PC-3 (cell line): ENCODE results near the gene TRPC3.

Experiments
- EZH2phosphoT487 ChIP-seq: fragments of 300-600 bp; sonication (generic); IDR thresholded peaks from 2 replicates; pipeline ENCODE4 v1.6.1; 2018; ENCODE audit warnings: mild to moderate bottlenecking, antibody characterized with exemption, low read length, borderline replicate concordance
- TF ChIP-seq, protein P1 (sequence below): fragments of 300-600 bp; sonication (generic); conservative IDR thresholded peaks from 2 replicates; pipeline ENCODE4 v1.5.1; 2017; ENCODE audit warnings: antibody characterized with exemption, low read depth, mild to moderate bottlenecking, low read length

DNA sequence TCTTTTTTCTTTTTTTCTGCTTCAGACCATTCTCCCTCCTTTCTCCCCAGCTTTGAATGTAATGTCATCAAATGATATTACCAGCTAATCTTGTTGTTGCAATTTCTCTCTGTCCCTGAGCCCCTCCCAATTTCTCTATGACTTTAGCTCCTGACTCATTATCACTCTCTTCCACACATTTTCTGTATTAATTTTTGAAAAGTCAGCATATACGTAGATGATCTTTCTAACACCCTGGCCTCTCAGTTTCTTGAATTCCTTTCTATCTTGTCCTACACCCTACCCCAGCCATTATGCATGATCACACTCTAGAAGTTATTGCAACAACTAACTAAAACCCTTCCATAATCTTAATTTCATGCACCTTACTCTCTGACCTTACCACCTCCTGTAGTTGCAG is 13.1 kb upstream of the TRPC3 start:
- TF ChIP-seq, protein P1, sequence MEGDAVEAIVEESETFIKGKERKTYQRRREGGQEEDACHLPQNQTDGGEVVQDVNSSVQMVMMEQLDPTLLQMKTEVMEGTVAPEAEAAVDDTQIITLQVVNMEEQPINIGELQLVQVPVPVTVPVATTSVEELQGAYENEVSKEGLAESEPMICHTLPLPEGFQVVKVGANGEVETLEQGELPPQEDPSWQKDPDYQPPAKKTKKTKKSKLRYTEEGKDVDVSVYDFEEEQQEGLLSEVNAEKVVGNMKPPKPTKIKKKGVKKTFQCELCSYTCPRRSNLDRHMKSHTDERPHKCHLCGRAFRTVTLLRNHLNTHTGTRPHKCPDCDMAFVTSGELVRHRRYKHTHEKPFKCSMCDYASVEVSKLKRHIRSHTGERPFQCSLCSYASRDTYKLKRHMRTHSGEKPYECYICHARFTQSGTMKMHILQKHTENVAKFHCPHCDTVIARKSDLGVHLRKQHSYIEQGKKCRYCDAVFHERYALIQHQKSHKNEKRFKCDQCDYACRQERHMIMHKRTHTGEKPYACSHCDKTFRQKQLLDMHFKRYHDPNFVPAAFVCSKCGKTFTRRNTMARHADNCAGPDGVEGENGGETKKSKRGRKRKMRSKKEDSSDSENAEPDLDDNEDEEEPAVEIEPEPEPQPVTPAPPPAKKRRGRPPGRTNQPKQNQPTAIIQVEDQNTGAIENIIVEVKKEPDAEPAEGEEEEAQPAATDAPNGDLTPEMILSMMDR: no peak
- no peak for TF ChIP-seq EZH2phosphoT487
